Measurements from ENCODE around the gene GPR132.

GRCh38 chr14:105030194-105030593, 35.0 kb downstream of the GPR132 start:
- no peak for TF ChIP-seq CTCF (IDR thresholded peaks at IDR 0.05)
- TF ChIP-seq, protein P1, sequence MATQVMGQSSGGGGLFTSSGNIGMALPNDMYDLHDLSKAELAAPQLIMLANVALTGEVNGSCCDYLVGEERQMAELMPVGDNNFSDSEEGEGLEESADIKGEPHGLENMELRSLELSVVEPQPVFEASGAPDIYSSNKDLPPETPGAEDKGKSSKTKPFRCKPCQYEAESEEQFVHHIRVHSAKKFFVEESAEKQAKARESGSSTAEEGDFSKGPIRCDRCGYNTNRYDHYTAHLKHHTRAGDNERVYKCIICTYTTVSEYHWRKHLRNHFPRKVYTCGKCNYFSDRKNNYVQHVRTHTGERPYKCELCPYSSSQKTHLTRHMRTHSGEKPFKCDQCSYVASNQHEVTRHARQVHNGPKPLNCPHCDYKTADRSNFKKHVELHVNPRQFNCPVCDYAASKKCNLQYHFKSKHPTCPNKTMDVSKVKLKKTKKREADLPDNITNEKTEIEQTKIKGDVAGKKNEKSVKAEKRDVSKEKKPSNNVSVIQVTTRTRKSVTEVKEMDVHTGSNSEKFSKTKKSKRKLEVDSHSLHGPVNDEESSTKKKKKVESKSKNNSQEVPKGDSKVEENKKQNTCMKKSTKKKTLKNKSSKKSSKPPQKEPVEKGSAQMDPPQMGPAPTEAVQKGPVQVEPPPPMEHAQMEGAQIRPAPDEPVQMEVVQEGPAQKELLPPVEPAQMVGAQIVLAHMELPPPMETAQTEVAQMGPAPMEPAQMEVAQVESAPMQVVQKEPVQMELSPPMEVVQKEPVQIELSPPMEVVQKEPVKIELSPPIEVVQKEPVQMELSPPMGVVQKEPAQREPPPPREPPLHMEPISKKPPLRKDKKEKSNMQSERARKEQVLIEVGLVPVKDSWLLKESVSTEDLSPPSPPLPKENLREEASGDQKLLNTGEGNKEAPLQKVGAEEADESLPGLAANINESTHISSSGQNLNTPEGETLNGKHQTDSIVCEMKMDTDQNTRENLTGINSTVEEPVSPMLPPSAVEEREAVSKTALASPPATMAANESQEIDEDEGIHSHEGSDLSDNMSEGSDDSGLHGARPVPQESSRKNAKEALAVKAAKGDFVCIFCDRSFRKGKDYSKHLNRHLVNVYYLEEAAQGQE (IDR thresholded peaks at IDR 0.05; ENCODE audit: insufficient read depth in 1 of 2, low read depth in 2 of 2, low read length in 1 of 2), result no peak
